Umbilical cord (tissue), 2 donors: ENCODE data around the gene NLK. TPM values are rescaled to one million over a fixed set of nuclear protein-coding genes. Genes with fewer than 3 reads are reported as not detected.
"Not testable (repeated sequence)": the region's sequence is repeated elsewhere in the genome, so short reads cannot be mapped to it uniquely, and the experiment has no call there.

Experiments used
- DNase-seq: peaks from one replicate; pipeline ENCODE4 v3.0.0-alpha.2; 2015; ENCODE audit warnings: low spot score
- total RNA-seq: library from RNA; depleted of rRNA; stranded (reverse); fragments of >200 nt; gene quantifications from one replicate; pipeline ENCODE4 v1.2.3, GENCODE V29; 2014; ENCODE audit warnings: low replicate concordance; ENCODE audit not compliant: insufficient read depth

The NLK gene
- total RNA-seq, 1 donor from 2014 or later: 20.9 TPM

- no peak for DNase-seq
Measured at GRCh38 chr17:28191018-28191417, 148.5 kb downstream of the NLK start.

GRCh38 chr17:28193241-28193640 is 150.8 kb downstream of the NLK start:
- no peak for DNase-seq

- no peak for DNase-seq
Measured at GRCh38 chr17:28194382-28194781, 151.9 kb downstream of the NLK start.

DNA sequence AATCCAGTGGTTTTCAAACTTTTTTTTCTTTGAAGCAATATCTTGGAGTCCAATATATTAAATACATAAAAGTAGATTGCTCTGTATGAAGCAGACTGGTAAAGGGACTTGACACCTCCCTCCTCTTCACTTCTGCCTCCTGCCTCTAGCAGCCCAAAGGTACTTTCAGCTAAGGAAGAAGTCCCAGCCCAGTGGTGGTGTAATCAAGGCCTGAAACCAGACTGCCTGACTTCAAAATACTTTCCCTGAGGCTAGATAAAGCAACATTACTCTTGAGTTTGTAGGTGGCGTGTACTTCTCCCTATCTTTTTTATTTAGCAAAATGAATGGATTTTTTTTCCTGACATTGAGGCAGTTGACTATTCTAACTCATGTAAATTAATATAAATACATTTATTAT is 154.2 kb downstream of the NLK start:
- no peak for DNase-seq

- DNase-seq: no peak
Measured at GRCh38 chr17:28199115-28199514, 156.6 kb downstream of the NLK start.

DNA sequence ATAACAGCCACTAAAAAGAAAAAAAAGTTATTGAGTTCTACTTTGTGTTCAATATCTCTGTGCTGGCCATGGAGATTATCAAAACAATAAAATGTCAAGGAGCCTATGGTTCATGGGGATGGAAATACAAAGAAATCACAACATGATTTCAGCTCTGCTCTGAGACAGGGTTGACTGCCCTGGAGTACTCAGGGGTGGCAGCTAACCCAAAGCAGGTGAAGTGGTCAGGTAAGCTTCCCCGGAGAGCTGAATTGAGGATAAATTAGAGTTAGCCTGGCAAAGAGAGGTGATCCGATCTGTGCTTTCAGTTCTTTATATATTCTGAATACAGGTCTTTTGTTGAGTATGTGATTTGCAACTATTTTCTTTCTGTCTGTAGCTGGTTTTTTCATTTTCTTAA is 157.3 kb downstream of the NLK start:
- no peak for DNase-seq

GRCh38 chr17:28201315-28201714 is 158.8 kb downstream of the NLK start:
- DNase-seq: no peak

DNA sequence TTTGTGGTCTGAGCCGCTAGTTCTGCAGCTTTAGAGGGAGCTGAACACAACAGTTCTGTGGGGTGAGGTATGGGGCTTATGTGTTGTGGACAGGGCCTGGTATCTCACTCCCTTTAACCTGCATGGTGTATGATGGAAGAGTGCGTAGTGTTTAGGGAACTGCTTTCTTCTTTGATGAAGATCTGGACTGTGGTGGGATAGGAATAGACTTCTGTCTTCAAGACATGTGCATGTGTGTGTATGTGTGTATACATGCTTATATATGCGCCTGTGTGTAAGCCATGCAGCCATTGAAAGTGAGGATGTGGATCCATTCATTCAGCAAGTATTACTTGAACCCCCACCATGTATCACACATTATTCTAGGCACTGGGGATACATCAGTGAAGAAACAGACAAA is 161.8 kb downstream of the NLK start:
- no peak for DNase-seq

DNA sequence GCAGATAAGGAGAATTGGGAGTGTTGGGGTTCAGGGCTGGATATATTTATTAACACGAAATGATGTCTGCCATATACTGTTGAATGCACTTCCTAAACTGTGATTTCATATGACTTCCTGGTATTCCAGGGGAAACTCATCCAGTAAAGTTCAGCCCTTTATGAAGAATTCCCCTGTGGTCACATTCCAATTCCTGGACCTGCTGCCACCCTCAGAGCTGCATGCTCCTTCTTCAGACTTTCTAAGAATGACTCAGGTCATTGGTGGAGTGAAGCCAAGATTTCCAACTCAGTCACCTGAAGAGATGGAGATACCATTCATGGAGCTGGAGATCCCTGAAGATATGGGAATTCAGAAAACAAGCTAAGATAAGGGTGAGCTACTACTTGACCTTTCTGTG is 162.3 kb downstream of the NLK start:
- no peak for DNase-seq

DNA sequence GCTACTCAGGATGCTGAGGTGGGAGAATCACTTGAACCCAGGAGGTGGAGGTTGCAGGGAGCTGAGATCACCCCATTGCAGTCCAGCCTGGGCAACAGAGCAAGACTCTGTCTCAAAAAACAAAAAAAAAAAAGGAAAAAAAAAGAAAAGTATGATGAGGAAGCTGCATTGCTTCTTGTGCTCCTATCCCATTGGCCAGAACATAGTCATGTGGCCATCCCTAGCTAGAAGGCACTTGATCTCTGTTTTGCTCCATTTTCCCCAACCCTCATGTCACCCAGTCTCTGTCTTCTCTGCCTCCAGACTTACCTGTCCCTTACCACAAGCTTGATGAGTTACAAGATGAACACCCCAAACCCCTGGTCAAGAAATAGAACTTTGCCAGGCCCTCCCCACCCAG is 163.8 kb downstream of the NLK start:
- DNase-seq: no peak

DNA sequence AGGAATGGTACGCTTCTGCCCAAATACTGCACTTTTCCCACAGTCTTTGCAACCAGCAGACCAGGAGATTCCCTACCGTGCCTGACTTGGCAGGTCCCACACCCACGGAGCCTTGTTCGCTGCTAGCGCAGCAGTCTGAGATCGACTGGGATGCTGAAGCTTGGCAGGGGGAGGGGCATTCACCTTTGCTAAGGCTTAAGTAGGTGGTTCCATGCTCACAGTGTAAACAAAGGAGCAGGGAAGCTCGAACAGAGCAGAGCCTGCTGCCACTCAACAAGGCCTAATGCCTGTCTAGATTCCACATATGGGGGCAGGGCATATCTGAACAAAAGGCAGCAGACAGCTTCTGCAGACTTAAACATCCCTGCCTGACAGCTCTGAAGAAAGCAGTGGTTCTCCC is 169.3 kb downstream of the NLK start:
- no peak for DNase-seq

- DNase-seq: not testable (repeated sequence)
Measured at GRCh38 chr17:28213578-28213977, 171.1 kb downstream of the NLK start.

- no peak for DNase-seq
Measured at GRCh38 chr17:28216052-28216451, 173.6 kb downstream of the NLK start.

DNA sequence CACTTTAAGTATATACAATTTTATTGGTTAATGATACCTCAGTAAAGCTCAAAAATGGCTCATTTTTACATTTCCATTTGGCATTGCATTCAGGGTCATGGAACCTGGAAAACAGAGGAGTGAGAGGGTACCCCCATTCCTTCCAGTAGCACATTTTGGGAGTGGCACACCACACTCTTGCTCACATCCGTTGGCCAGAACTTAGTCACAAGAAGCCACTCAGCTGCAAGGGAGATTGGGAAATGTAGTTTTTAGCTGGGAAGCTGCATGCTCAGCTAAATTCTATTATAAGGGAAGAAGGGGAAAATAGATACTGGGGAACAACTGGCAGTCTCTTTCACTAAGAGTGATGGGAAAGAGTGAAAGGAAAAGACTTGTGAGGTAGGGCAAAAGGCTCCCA is 174.1 kb downstream of the NLK start:
- no peak for DNase-seq

DNA sequence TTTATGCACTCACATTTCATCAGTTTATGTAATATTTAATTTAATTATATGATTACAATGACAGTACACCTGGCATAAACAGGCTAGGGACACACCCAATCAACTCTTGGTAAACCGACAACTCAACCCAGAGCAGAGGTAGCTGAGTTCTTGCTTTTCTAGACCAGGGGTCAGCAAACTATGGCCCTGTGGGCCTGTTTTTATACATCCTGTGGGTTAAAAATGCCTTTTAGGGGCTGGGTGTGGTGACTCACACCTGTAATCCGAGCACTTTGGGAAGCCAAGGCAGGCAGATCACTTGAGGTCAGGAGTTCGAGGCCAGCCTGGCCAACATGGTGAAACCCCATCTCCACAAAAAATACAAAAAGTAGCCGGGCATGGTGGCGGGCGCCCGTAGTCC is 177.3 kb downstream of the NLK start:
- DNase-seq: no peak

- DNase-seq: no peak
Measured at GRCh38 chr17:28221751-28222414, 179.4 kb downstream of the NLK start.

- no peak for DNase-seq
Measured at GRCh38 chr17:28225271-28225670, 182.8 kb downstream of the NLK start.

DNA sequence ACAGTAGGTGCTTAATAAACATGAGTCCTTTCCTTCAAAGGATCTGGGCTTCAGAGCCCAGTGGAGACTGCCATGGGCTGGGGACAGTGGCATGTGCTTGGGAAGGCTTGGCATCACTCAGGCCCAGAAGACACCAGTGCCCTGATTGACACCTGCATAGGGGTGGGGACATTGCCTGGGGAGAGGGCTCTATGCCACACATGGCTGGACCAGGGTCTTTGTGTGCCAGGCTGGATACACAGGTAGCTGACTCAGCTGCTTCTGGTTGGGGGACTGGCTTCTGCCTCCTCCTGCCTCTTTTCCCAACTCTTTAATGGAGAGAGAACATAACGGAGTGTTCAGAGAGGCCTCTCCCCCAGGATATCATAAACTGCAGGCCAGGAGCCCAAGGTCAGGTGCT is 183.4 kb downstream of the NLK start:
- no peak for DNase-seq

DNA sequence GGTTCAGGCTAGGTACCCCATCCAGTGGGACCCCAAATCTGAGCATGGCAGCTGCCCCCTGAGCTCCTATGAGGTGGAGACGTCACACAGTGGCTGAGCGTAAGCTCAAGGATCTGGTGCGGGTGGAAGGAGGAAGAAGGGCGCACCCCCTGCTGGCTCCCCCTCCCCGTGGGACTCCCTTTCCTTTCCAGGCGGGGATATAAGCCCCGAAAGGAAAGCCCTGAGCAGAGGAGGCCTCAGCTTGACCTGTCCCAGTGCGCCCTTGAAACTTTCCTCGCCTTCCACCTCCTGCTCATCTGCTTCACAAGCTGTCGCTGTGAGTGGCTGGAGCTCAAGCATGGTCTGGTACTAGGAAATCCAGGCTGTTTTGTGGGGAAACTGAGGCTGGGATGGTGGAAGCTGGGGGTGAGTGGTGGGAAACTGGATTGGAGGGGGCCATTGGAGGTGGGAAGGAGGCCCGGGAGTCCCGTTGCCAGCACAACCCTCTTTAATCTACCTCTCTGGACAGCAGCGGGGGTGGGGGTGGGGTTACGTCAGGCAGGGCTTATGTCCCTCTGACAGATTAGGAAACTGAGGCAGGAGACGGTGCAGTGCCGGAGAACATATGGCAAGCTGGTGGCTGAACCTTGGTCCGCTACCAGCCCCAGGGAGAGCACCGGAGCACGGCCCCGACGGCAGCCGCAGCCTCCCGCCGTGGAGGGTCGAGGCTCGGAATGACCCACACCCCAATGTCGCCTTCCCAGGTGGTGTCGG is 184.3 kb downstream of the NLK start:
- no peak for DNase-seq

DNA sequence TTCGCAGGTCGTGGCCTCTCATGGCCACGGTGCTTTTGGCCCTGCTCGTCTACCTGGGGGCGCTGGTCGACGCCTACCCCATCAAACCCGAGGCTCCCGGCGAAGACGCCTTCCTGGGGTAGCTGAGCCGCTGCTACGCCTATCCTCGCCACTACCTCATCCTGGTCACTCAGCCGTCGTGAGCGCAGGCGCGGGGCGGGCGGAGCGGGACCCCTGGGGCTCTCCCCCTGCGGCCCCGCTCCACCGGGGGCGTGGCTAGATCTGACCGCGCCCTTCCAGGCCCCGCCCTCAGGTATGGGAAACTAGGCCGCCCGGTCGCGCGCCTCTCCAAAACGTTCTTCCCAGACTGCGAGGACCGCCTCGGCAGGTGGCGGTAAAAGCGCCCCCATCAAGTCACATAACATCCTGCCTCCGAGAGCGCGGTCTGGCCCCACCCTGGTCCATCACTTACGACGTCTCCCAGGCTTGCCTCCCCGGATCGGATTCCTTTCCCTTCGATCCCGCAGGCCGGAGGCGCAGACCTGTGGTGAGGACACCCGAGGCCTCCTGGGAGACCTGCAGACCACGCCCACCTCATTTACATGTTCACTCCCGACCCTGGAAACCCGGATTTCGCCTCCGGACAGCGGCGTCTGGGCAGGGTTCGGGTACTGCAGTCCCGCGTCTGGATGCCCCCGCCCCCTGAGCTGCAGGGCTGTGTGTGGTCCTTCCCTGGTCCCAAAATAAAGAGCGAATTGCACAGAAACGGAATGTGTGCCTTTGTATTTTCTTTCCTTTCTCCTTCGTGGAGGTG is 185.0 kb downstream of the NLK start:
- DNase-seq: peak; percentile 33

DNA sequence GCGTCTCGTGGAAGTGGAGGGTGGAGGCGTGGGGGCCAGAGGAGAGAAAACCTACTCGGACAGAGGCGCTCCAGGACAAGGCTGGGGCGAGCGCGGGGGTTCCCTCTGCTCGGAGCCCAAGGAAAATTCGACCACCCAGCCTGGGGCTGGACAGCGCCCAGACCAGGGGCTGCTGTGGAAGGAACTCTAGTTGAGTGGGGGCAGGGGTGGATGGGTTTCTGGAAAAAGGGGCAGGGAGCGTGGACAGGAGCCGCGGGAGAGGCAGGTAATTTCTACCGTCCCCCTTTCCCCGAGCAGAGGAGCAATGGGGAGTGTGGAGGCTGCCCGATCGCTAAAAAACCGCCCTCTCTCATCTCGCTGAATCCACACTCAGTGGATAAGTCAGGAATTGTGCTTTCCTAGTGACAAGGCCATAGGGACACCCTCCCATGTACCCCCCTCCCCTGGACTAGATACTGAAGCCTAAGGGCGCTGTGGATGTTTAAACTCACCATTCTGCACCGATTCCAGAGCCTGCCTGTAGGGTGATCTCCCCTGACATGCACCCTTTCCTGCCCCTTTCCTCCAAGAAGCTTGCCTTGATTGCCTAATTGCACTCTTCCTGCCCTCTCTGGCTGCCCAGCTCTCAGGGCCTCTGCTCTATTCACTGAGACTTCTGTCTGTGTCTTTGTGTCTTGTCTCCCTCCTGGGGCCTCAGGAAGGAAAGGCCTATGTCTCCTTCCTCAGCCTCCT is 185.8 kb downstream of the NLK start:
- DNase-seq: no peak
